HG02970 (cell line): ENCODE data around the gene TEX44.
"Not testable (repeated sequence)": the region's sequence is repeated elsewhere in the genome, so short reads cannot be mapped to it uniquely, and the experiment has no call there.

Experiments used
- ATAC-seq: cut with Tn5 transposase; IDR thresholded peaks from one replicate; pipeline ENCODE4 v1.9.1; 2021; ENCODE audit warnings: mild to moderate bottlenecking, moderate library complexity, moderate number of reproducible peaks; ENCODE audit not compliant: unreplicated experiment, low FRiP score

Gene TEX44

GRCh38 chr2:231570915-231571314 is 21.7 kb upstream of the TEX44 start:
- not testable (repeated sequence) for ATAC-seq

GRCh38 chr2:231571661-231572191 is 20.9 kb upstream of the TEX44 start:
- ATAC-seq: no peak

GRCh38 chr2:231573096-231573495 is 19.6 kb upstream of the TEX44 start:
- no peak for ATAC-seq

- ATAC-seq: no peak
Measured at GRCh38 chr2:231573698-231574421, 18.8 kb upstream of the TEX44 start.

GRCh38 chr2:231575612-231576256 is 16.9 kb upstream of the TEX44 start:
- no peak for ATAC-seq

- no peak for ATAC-seq
Measured at GRCh38 chr2:231576465-231576864, 16.2 kb upstream of the TEX44 start.

GRCh38 chr2:231578655-231579054 is 14.0 kb upstream of the TEX44 start:
- ATAC-seq: not testable (repeated sequence)

- no peak for ATAC-seq
Measured at GRCh38 chr2:231579560-231579959, 13.1 kb upstream of the TEX44 start.

GRCh38 chr2:231581328-231581727 is 11.3 kb upstream of the TEX44 start:
- no peak for ATAC-seq

- ATAC-seq: no peak
Measured at GRCh38 chr2:231583982-231584381, 8.7 kb upstream of the TEX44 start.

- not testable (repeated sequence) for ATAC-seq
Measured at GRCh38 chr2:231587744-231588143, 4.9 kb upstream of the TEX44 start.

- no peak for ATAC-seq
Measured at GRCh38 chr2:231589656-231590055, 3.0 kb upstream of the TEX44 start.

GRCh38 chr2:231590614-231591013 is 2.0 kb upstream of the TEX44 start:
- ATAC-seq: no peak

GRCh38 chr2:231593666-231594065 is 1.0 kb downstream of the TEX44 start:
- ATAC-seq: no peak

- no peak for ATAC-seq
Measured at GRCh38 chr2:231597014-231597611, 4.4 kb downstream of the TEX44 start.

GRCh38 chr2:231597627-231598026 is 5.0 kb downstream of the TEX44 start:
- no peak for ATAC-seq

- no peak for ATAC-seq
Measured at GRCh38 chr2:231600619-231601355, 8.1 kb downstream of the TEX44 start.

- ATAC-seq: no peak
Measured at GRCh38 chr2:231601356-231602229, 8.9 kb downstream of the TEX44 start.

- no peak for ATAC-seq
Measured at GRCh38 chr2:231602859-231603467, 10.3 kb downstream of the TEX44 start.
